Right renal pelvis (tissue), 4 donors: Measurements from ENCODE around the gene E2F2. TPM values are rescaled to one million over a fixed set of nuclear protein-coding genes. Genes with fewer than 3 reads are reported as not detected.

ENCODE experiments used
- DNase-seq, 4 donors: peaks; one replicate each; pipeline ENCODE4 v3.0.0-alpha.2; 2013; ENCODE audit warnings: low read depth in 4 of 4, low spot score in 3 of 4, missing footprints in 1 of 4
- polyA plus RNA-seq, 4 donors: library from polyadenylated mRNA; unstranded; fragments of 120-200 nt; gene quantifications; one replicate each; pipeline ENCODE4 v1.2.1, GENCODE V29; 2013; ENCODE audit not compliant: insufficient read length in 4 of 4

E2F2 gene
- polyA plus RNA-seq, 4 donors: 4.4 to 5.3 (median 4.7) TPM

GRCh38 chr1:23563755-23564374, 32.8 kb upstream of the E2F2 start:
- no peak for DNase-seq

- no peak for DNase-seq
Observed at GRCh38 chr1:23563003-23563402, 32.0 kb upstream of the E2F2 start.

DNA sequence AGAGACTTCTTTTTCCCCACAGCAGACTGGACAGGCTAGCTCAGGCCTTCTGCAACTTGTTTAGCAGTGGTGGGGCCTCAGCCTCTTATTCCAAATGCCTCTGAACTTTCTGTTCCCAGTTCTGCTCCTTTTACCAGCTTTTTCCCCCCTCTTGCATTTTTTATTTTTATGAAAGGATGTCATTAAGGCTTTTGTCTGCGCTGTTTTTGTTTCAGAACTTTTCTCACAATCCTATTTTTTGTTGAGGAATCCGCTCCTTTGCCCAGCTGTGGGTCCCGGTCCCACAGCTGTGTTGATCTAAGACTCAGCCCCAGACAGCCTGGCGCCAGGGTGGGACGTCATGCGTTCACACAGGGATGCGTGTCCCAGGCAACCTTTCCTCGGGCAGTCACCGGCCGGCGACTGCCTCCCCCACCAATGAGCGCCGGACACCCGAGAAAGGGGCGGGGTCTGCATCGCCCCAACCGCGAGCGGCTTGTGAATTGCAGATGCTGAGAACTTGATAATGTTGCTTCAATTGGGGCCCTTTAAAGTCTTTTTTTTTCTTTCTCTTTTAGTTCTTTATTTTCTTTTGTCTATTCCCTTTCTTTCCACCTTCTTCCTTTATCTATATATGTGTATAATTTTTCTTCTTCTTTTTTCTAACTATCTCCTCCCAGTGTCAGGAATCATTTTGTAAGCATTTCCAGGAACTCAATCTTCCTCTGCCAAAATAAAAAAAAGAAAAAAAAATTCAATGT, 31.3 kb upstream of the E2F2 start:
- DNase-seq: peak; percentile 92 to 98 (median 96)

DNA sequence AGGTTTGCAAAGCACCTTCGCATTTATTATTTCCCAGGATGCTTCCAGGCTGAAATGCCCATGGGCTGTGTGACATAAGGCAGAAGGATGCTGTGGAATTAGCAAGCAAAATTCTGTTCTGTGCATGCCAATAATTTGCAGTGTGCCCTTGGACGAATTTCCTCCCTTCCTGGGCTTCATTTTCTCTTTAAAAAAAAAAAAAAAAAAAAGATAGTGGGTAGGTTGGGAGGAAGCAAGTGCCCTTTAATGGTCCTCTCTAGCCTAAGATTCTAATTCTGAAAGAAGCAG, 30.7 kb upstream of the E2F2 start:
- DNase-seq: no peak

DNA sequence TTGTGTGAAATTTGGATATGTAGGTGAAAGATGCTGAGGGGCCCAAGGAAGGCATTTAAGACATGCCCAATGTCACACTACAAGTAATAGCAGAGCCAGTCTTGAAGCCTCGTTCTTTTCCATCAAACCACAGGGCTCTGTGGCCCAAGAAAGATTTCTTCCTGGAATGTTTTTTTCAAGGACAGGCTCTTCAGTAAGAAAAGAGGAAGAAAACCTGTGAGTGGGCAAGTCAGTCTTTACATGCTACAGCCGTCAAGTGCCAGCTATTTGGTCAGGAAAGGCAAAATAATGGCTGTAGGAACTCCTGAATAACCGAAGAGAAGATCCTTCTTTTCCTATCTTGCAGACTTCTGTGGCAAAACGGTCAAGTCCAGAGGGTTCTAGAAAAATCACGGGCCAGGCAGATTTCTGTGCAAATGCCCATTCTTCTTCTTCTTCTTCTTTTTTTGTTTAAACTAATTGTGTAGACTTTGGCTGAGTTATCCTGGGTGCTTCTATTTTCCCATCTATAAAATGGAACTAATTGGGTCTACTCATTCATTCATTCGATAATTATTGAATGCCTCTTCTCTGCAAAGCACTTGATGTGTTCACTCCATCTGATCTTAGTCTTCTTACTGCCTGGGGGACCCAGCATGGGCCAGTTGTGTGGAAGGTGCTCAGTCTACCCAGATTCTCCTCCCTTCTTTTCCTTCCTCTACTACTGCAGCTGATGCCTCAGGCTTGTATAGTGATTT, 30.2 kb upstream of the E2F2 start:
- DNase-seq: no peak

DNA sequence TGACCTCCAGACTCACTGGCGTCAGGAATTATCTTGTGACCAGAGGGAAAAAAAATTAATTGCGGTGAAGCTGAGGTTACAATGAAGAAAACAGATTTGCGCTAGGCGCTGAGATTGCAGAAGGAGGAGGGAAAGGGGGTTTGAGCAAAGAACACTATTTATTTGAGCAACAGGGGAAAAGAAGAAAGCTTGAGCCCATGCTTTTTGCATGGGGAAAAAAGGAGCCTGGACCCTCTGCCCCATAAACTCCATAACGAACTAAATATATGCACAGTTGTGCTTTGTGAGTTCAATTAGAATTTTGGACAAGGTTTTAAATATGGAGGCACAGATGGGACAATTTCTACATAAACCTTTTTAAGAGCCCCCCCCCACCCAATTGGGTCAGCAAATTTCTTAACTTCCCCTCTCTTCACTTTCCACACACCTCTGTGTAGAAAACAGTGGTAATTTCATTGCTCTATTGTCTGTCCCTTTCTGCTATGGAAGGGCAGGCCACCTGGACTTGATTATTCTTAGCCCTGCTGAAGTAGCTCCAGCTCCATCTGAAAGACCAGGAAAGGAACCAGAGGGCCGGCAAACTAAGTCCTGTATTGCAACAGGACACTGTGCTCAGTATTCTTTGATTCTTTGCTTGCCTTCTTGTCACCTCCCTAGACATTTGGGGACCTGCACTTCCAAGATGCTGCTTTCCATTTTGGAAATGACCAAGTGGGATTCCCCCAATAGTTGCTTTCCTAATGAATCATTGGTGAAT, 29.1 kb upstream of the E2F2 start:
- DNase-seq: no peak

GRCh38 chr1:23559136-23559984, 28.3 kb upstream of the E2F2 start, which contains the start of gene ID3:
Gene ID3, minus strand, starts transcription at chr1:23559501. Its CDS starts 75 bp downstream, at chr1:23559426.
- peak; percentile 92 to 95 (median 94) for DNase-seq

- no peak for DNase-seq
Observed at GRCh38 chr1:23558872-23559135, 27.8 kb upstream of the E2F2 start.

DNA sequence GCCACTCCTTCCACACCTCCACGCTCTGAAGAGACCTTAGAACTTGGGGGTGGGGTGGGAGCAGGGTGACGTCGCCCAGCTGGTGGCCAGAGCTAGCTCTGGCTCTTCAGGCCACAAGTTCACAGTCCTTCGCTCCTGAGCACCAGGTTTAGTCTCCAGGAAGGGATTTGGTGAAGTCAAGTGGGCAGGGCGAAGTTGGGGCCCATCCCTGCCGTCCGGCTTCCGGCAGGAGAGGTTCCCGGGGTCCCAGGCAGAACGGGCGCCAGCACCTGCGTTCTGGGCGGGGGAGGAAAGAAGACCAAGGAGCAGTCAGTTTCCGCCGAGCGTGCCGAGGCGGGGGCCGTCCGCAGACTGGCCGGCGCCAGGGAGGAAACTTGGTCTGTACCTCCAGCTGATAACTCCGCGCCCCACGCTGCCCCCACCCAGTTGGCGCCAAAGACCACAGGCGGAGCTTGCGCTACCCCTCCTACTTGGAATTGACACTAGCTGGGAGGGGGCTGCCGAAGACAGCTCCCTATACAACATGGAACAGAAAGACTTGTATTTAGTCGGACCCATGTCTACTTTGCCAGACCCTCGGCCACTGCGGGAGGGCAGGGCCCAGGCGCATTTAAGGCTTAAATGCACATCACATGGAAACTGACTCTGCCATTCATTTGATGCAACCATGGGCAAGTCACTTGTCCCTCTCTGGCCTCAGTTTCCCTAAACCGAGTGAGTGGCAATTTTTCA, 27.3 kb upstream of the E2F2 start:
- no peak for DNase-seq

- DNase-seq: no peak
Observed at GRCh38 chr1:23557471-23558124, 26.6 kb upstream of the E2F2 start.

GRCh38 chr1:23556635-23557470, 25.8 kb upstream of the E2F2 start:
- DNase-seq: no peak

DNA sequence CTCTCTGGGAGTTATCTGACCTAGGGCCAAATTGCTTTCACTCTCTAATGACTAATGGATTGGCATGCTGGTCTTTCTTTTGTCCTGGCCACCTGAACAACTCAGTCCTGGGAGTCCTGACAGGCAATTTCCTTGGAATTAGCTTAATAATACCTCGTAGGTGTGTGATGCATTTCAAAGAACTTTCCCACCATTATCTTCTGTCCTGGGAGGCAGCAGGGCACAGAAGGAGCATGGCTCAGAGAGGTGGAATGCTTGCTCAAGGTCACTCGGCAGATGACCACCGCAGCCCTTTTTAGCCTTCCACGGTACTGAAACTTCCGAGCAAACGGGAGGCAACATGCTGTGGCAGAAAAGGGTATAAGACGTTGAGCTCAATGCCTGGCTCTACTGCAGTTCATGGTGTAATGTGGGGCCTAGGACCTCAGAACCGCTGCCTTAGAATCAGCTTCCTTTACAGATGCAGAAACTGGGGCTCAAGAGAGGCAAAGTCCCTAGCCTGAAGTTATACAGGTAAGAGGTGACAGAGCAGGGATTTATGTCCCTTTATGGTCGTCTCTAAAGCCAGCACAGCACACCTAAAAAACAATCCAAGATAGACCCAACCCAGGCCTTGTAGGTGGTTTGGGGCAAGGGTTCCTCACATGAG, 25.1 kb upstream of the E2F2 start:
- no peak for DNase-seq

DNA sequence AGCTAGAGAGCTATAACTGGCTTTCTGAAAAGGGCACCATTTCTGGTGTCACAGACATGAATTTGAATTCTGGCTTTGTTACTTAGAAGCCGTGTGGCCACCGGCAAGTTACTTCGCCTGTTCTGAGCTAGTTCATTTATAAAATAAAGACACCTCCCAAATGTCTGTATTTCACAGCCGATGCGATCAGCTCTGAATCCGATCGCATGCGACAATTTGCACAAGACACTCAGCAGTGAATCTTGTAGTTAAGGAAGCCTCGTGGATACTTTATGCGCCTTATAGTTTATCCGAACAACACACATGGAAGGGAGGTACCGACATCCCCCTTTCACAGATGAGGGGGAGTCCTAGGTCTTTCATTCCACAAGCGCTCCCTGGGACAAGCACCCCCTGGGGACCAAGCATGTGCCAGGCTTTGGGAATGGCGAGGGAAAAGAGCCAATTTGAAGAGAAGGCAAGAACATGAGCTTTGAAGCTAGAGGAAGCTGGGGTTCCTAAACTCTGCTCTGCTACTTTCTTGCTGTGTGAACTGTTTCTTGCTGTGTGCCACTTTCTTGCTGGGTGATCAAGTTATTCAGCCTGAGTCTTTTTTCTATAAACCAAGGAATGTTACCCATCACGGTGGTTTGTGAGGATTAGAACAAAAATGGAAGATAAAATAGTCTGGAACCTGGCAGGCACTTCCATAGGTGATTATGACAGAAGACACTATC, 24.4 kb upstream of the E2F2 start:
- DNase-seq: no peak

- peak in 3 of 4 donors; percentile 82 to 84 (median 84) for DNase-seq
Observed at GRCh38 chr1:23554481-23555269, 23.6 kb upstream of the E2F2 start.

- no peak for DNase-seq
Observed at GRCh38 chr1:23554127-23554480, 23.1 kb upstream of the E2F2 start.
